ENCODE data around the gene SMG1. TPM values are rescaled to one million over a fixed set of nuclear protein-coding genes. Genes with fewer than 3 reads are reported as not detected.
A peak's percentile ranks its signal among the peaks of the same experiment; 100 is the strongest.

Gene SMG1
- total and polyA plus RNA-seq, 2 of the 13 experiments (the other 11 are each of a cell fraction or from before 2014, with no cell fraction given), result 48.7 to 53.7 TPM

DNA sequence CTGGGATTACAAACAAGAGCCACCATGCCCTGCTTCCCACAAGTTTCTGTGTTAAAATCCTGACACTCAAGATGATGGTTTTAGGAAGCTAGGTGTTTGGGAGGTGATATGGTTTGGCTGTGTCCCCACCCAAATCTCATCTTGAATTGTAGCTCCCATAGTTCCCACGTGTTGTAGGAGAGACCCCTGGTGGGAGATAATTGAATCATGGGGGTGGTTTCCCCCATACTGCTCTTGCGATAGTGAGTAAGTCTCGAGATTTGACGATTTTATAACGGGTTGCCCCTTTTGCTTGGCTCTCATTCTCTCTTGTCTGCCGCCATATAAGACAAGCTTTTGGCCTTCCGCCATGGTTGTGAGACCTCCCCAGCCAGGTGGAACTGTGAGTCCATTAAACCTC lies 17.2 kb upstream of the SMG1 start (continued):
- TF ChIP-seq, protein P1, sequence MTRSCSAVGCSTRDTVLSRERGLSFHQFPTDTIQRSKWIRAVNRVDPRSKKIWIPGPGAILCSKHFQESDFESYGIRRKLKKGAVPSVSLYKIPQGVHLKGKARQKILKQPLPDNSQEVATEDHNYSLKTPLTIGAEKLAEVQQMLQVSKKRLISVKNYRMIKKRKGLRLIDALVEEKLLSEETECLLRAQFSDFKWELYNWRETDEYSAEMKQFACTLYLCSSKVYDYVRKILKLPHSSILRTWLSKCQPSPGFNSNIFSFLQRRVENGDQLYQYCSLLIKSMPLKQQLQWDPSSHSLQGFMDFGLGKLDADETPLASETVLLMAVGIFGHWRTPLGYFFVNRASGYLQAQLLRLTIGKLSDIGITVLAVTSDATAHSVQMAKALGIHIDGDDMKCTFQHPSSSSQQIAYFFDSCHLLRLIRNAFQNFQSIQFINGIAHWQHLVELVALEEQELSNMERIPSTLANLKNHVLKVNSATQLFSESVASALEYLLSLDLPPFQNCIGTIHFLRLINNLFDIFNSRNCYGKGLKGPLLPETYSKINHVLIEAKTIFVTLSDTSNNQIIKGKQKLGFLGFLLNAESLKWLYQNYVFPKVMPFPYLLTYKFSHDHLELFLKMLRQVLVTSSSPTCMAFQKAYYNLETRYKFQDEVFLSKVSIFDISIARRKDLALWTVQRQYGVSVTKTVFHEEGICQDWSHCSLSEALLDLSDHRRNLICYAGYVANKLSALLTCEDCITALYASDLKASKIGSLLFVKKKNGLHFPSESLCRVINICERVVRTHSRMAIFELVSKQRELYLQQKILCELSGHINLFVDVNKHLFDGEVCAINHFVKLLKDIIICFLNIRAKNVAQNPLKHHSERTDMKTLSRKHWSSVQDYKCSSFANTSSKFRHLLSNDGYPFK (CRISPR knock-in tag; IDR thresholded peaks at IDR 0.05; ENCODE audit: borderline replicate concordance), result no peak
- TF ChIP-seq GLI4 (CRISPR knock-in tag; IDR thresholded peaks at IDR 0.05; ENCODE audit: borderline replicate concordance), result no peak
- TF ChIP-seq SIX1 (CRISPR knock-in tag; IDR thresholded peaks at IDR 0.05; ENCODE audit: borderline replicate concordance), result no peak
- no peak for TF ChIP-seq DMTF1 (CRISPR knock-in tag; IDR thresholded peaks at IDR 0.05)
- no peak for TF ChIP-seq CHD2 (IDR thresholded peaks at IDR 0.05; ENCODE audit: low read depth, low read length)
- TF ChIP-seq MXD3 (CRISPR knock-in tag; IDR thresholded peaks at IDR 0.05), result no peak
- 0 out of 2 replicates have a peak, but pooled peaks have one; percentile 36 for TF ChIP-seq ZKSCAN5 (CRISPR knock-in tag; IDR thresholded peaks at IDR 0.05)
- TF ChIP-seq SALL2 (CRISPR knock-in tag; IDR thresholded peaks at IDR 0.05), result no peak
- TF ChIP-seq ZNF75D (CRISPR knock-in tag; IDR thresholded peaks at IDR 0.05; ENCODE audit: borderline replicate concordance), result no peak
- peak; percentile 80 for TF ChIP-seq ZMYM4 (CRISPR knock-in tag; IDR thresholded peaks at IDR 0.05)
- no peak for TF ChIP-seq ZNF687 (CRISPR knock-in tag; IDR thresholded peaks at IDR 0.05)
- no peak for TF ChIP-seq NFKB2 (CRISPR knock-in tag; IDR thresholded peaks at IDR 0.05; ENCODE audit: borderline replicate concordance)
- no peak for TF ChIP-seq KLF12 (CRISPR knock-in tag; IDR thresholded peaks at IDR 0.05; ENCODE audit: borderline replicate concordance)
- TF ChIP-seq PCBP2 (optimal IDR thresholded peaks at IDR 0.05; ENCODE audit: low read depth, low read length, poor library complexity, severe bottlenecking), result no peak
- no peak for TF ChIP-seq TCF7L2 (IDR thresholded peaks at IDR 0.05; ENCODE audit: low read depth, low read length)
- peak; percentile 54; the same call in 1 of the 2 replicates for TF ChIP-seq POGZ (CRISPR knock-in tag; IDR thresholded peaks at IDR 0.05)
- TF ChIP-seq STAG1 (CRISPR knock-in tag; IDR thresholded peaks at IDR 0.05), result peak; percentile 39
- TF ChIP-seq POLR2AphosphoS5 (IDR thresholded peaks at IDR 0.05; ENCODE audit: low read depth, low read length), result no peak
- TF ChIP-seq ZBTB8A (CRISPR knock-in tag; IDR thresholded peaks at IDR 0.05; ENCODE audit: borderline replicate concordance, low read depth), result no peak
